ENCODE data around the gene KANSL1L.

Gene KANSL1L

GRCh38 chr2:209993968-209994367 lies 177.2 kb downstream of the KANSL1L start:
- no peak for DNase-seq (ENCODE audit: low read depth)

DNA sequence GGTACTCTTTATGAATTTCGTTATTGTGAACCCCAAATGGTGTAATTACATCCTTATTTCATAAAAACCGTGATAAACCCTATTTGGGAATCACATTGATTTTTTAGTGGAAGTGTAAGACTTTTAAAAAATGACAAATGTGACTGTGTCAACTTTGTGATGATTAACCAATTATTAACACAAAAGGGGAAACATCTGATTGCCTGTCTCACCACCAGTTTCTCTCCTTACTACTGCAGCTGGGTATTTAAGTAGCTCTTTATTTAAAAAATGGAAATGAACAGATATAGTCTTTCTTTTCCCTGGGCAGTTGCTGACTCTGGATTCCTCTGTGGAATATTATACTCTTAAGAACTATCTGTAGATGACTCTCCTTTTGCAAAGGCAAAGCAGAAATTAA lies 180.4 kb downstream of the KANSL1L start:
- DNase-seq (ENCODE audit: low read depth), result no peak

- no peak for DNase-seq (ENCODE audit: low read depth)
These were observed 183.2 kb downstream of the KANSL1L start for GRCh38 chr2:209988010-209988409.

DNA sequence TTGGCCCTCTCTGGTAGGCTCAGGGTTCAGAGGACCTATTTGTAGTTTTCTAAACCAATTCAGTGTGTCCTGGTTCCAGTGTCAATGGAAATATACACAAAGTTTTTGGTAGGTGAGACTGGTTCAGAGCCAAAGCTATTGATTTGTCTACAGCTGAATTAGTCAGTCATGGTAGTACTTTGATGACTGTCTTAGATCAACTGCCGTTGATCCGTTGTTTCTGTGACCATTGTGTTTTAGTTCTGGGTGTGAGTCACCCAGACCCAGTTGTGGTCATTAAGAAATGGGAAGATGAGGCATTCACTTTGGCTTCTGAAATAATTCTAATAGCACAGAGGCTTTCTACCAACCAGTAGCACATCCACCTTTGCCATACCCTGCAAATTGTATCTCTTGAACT lies 184.8 kb downstream of the KANSL1L start:
- DNase-seq (ENCODE audit: low read depth), result no peak

- DNase-seq (ENCODE audit: low read depth), result no peak
These were observed 185.3 kb downstream of the KANSL1L start for GRCh38 chr2:209985874-209986273.

- DNase-seq (ENCODE audit: low read depth), result no peak
These were observed 186.9 kb downstream of the KANSL1L start for GRCh38 chr2:209984291-209984690.

DNA sequence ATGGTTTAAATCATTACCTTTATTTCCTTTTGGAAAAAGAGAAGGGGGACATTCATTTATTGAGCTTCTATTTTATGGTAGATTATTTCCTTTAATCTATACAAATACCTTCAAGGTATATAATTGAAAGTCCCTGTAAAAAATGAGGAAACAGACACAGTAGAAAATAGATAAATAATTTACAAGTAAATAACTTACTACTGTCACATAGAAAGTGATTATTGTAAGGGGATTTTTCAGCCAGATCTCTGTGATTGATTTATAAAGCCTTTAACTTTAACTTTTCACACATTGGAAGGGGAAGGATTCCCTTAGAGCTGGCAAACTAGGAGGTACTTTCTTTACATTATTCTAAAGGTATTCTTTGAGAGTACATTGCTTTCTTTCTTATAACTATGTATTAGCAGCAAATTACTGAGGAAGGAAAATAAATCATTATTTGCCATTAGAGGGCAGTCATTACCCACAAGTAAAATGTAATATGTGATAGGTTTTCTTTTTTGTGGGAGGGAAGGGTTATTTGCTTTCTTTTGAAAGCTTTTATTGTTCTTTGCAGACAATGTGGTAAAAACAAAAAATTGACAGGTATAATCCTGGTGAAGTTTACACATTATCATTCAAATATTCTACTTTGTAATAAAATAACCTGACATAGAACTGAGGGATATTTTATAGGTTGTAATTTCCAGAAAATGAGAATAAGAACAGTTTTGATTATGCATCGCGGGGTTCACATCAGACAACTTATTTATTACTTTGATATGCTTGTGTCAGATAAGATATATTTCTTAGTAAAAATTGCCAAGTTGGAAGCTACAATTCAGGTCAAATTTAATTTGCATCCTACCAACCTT lies 193.6 kb downstream of the KANSL1L start:
- DNase-seq (ENCODE audit: low read depth), result peak; percentile 36

- no peak for DNase-seq (ENCODE audit: low read depth)
These were observed 194.4 kb downstream of the KANSL1L start for GRCh38 chr2:209976698-209977385.

- DNase-seq (ENCODE audit: low read depth), result peak; percentile 4
These were observed 196.6 kb downstream of the KANSL1L start for GRCh38 chr2:209974576-209974975.

DNA sequence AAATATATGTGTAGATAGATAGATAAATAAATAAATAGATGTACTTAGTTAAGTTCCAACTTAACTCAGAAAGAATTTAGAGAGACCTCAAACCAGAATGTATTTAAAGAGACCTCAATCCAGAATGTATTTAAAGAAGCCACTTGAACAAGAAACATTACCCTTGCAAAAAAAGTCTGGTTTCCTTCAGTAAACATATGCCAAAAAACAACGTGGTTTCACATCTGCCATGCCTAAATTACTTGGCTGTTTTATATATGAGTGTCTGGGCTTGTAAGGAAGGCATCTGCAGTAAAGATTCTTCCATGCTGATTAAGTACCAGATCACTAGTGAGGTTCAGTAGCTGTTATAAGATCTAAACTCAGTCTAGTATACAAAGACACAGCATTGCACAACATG lies 197.9 kb downstream of the KANSL1L start:
- no peak for DNase-seq (ENCODE audit: low read depth)
